ENCODE measurements around the gene TMBIM6.

- TF ChIP-seq, protein P1, sequence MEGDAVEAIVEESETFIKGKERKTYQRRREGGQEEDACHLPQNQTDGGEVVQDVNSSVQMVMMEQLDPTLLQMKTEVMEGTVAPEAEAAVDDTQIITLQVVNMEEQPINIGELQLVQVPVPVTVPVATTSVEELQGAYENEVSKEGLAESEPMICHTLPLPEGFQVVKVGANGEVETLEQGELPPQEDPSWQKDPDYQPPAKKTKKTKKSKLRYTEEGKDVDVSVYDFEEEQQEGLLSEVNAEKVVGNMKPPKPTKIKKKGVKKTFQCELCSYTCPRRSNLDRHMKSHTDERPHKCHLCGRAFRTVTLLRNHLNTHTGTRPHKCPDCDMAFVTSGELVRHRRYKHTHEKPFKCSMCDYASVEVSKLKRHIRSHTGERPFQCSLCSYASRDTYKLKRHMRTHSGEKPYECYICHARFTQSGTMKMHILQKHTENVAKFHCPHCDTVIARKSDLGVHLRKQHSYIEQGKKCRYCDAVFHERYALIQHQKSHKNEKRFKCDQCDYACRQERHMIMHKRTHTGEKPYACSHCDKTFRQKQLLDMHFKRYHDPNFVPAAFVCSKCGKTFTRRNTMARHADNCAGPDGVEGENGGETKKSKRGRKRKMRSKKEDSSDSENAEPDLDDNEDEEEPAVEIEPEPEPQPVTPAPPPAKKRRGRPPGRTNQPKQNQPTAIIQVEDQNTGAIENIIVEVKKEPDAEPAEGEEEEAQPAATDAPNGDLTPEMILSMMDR (IDR thresholded peaks at IDR 0.05; ENCODE audit: insufficient read depth, low read depth, low read length) = no peak
- TF ChIP-seq EZH2 (IDR thresholded peaks at IDR 0.05; ENCODE audit: insufficient read depth, low read length) = no peak
These were observed 48.5 kb upstream of the TMBIM6 start for GRCh38 chr12:49692851-49693250.
